ENCODE data around the gene GNB1L. TPM values are rescaled to one million over a fixed set of nuclear protein-coding genes. Genes with fewer than 3 reads are reported as not detected.

GNB1L gene
- total and polyA plus RNA-seq, 2 donors, result 11.2 to 15.4 TPM

GRCh38 chr22:19891317-19892256, 36.9 kb upstream of the GNB1L start:
- H3K27ac ChIP-seq (ENCODE audit: low read depth in 1 of 2, low read length in 1 of 2), result peak overlapping the region; percentile 100
- no peaks in the 10 kb centered on the region for H3K9me3 ChIP-seq (ENCODE audit: control insufficient read depth in 2 of 2, insufficient read depth in 1 of 2, low read length in 1 of 2)
- DNase-seq (ENCODE audit: low read depth in 6 of 9, low spot score in 9 of 9), result peak; percentile 79 to 98 (median 92)
- H3K36me3 ChIP-seq (ENCODE audit: control insufficient read depth in 2 of 2, insufficient read depth in 2 of 2, low read length in 1 of 2), result peaks cover 0 to 3% of the 10 kb centered on the region in 2 donors
- 2% methylated on average over 32 of the region's 32 CpGs for WGBS
- H3K4me1 ChIP-seq (ENCODE audit: control insufficient read depth in 2 of 2, insufficient read depth in 2 of 2, low read length in 2 of 2), result peaks cover 77 to 100% of the 10 kb centered on the region in 2 donors
- peak overlapping the region; percentile 31 to 41 for H3K4me3 ChIP-seq (ENCODE audit: low read length in 2 of 2)
- no peaks in the 10 kb centered on the region for H3K27me3 ChIP-seq (ENCODE audit: control insufficient read depth in 2 of 2, insufficient read depth in 1 of 2, low read length in 1 of 2)

GRCh38 chr22:19890502-19891316, 36.0 kb upstream of the GNB1L start:
- Histone ChIP-seq H3K4me3 (ENCODE audit: low read length in 2 of 2) (peak overlapping the region; percentile 31 to 41), H3K36me3 (ENCODE audit: control insufficient read depth in 2 of 2, insufficient read depth in 2 of 2, low read length in 1 of 2) (peaks cover 0 to 3% of the 10 kb centered on the region in 2 donors), H3K9me3 (ENCODE audit: control insufficient read depth in 2 of 2, insufficient read depth in 1 of 2, low read length in 1 of 2) (no peaks in the 10 kb centered on the region), H3K27ac (ENCODE audit: low read depth in 1 of 2, low read length in 1 of 2) (peak overlapping the region; percentile 100), H3K27me3 (ENCODE audit: control insufficient read depth in 2 of 2, insufficient read depth in 1 of 2, low read length in 1 of 2) (no peaks in the 10 kb centered on the region), H3K4me1 (ENCODE audit: control insufficient read depth in 2 of 2, insufficient read depth in 2 of 2, low read length in 2 of 2) (peaks cover 78 to 100% of the 10 kb centered on the region in 2 donors)
- 48% methylated on average over 20 of the region's 20 CpGs for WGBS
- peak in 1 of 9 donors; percentile 67 for DNase-seq (ENCODE audit: low read depth in 6 of 9, low spot score in 9 of 9)

GRCh38 chr22:19889951-19890350, 35.3 kb upstream of the GNB1L start:
- H3K4me3 ChIP-seq (ENCODE audit: low read length in 2 of 2), result no peak overlapping the region
- H3K36me3 ChIP-seq (ENCODE audit: control insufficient read depth in 2 of 2, insufficient read depth in 2 of 2, low read length in 1 of 2), result peaks cover 0 to 3% of the 10 kb centered on the region in 2 donors
- peaks cover 77 to 100% of the 10 kb centered on the region in 2 donors for H3K4me1 ChIP-seq (ENCODE audit: control insufficient read depth in 2 of 2, insufficient read depth in 2 of 2, low read length in 2 of 2)
- H3K9me3 ChIP-seq (ENCODE audit: control insufficient read depth in 2 of 2, insufficient read depth in 1 of 2, low read length in 1 of 2), result peaks cover 0 to 5% of the 10 kb centered on the region in 2 donors
- no peaks in the 10 kb centered on the region for H3K27me3 ChIP-seq (ENCODE audit: control insufficient read depth in 2 of 2, insufficient read depth in 1 of 2, low read length in 1 of 2)
- WGBS, result 91% methylated on average over 9 of the region's 9 CpGs
- peak in 1 of 9 donors; percentile 44 for DNase-seq (ENCODE audit: low read depth in 6 of 9, low spot score in 9 of 9)
- H3K27ac ChIP-seq (ENCODE audit: low read depth in 1 of 2, low read length in 1 of 2), result peak overlapping the region; percentile 100

- 96% methylated on average over 17 of the region's 17 CpGs for WGBS
- DNase-seq (ENCODE audit: low read depth in 6 of 9, low spot score in 9 of 9), result no peak
- Histone ChIP-seq H3K27ac (ENCODE audit: low read depth in 1 of 2, low read length in 1 of 2) (no peak overlapping the region), H3K9me3 (ENCODE audit: control insufficient read depth in 2 of 2, insufficient read depth in 1 of 2, low read length in 1 of 2) (peaks cover 0 to 5% of the 10 kb centered on the region in 2 donors), H3K36me3 (ENCODE audit: control insufficient read depth in 2 of 2, insufficient read depth in 2 of 2, low read length in 1 of 2) (no peaks in the 10 kb centered on the region), H3K4me3 (ENCODE audit: low read length in 2 of 2) (no peak overlapping the region), H3K27me3 (ENCODE audit: control insufficient read depth in 2 of 2, insufficient read depth in 1 of 2, low read length in 1 of 2) (no peaks in the 10 kb centered on the region), H3K4me1 (ENCODE audit: control insufficient read depth in 2 of 2, insufficient read depth in 2 of 2, low read length in 2 of 2) (peaks cover 69 to 95% of the 10 kb centered on the region in 2 donors)
Observed at GRCh38 chr22:19888131-19888746, 33.6 kb upstream of the GNB1L start.

- H3K4me1 ChIP-seq (ENCODE audit: control insufficient read depth in 2 of 2, insufficient read depth in 2 of 2, low read length in 2 of 2), result peaks cover 62 to 91% of the 10 kb centered on the region in 2 donors
Observed at GRCh38 chr22:19887256-19887985, 32.7 kb upstream of the GNB1L start.

GRCh38 chr22:19886605-19887255, 32.1 kb upstream of the GNB1L start:
- peak in 1 of 9 donors; percentile 75 for DNase-seq (ENCODE audit: low read depth in 6 of 9, low spot score in 9 of 9)
- H3K9me3 ChIP-seq (ENCODE audit: control insufficient read depth in 2 of 2, insufficient read depth in 1 of 2, low read length in 1 of 2), result peaks cover 0 to 5% of the 10 kb centered on the region in 2 donors
- H3K27me3 ChIP-seq (ENCODE audit: control insufficient read depth in 2 of 2, insufficient read depth in 1 of 2, low read length in 1 of 2), result no peaks in the 10 kb centered on the region
- H3K4me1 ChIP-seq (ENCODE audit: control insufficient read depth in 2 of 2, insufficient read depth in 2 of 2, low read length in 2 of 2), result peaks cover 57 to 87% of the 10 kb centered on the region in 2 donors
- H3K36me3 ChIP-seq (ENCODE audit: control insufficient read depth in 2 of 2, insufficient read depth in 2 of 2, low read length in 1 of 2), result no peaks in the 10 kb centered on the region
- no peak overlapping the region for H3K4me3 ChIP-seq (ENCODE audit: low read length in 2 of 2)
- 46% methylated on average over 12 of the region's 12 CpGs for WGBS
- peak overlapping the region; percentile 83 to 91 for H3K27ac ChIP-seq (ENCODE audit: low read depth in 1 of 2, low read length in 1 of 2)

More at GRCh38 chr22:19887256-19887985, 32.7 kb upstream of the GNB1L start:
- Histone ChIP-seq H3K27ac (ENCODE audit: low read depth in 1 of 2, low read length in 1 of 2) (peak overlapping the region; percentile 55 to 91), H3K27me3 (ENCODE audit: control insufficient read depth in 2 of 2, insufficient read depth in 1 of 2, low read length in 1 of 2) (no peaks in the 10 kb centered on the region), H3K9me3 (ENCODE audit: control insufficient read depth in 2 of 2, insufficient read depth in 1 of 2, low read length in 1 of 2) (peaks cover 0 to 5% of the 10 kb centered on the region in 2 donors), H3K4me3 (ENCODE audit: low read length in 2 of 2) (no peak overlapping the region), H3K36me3 (ENCODE audit: control insufficient read depth in 2 of 2, insufficient read depth in 2 of 2, low read length in 1 of 2) (no peaks in the 10 kb centered on the region)
- DNase-seq (ENCODE audit: low read depth in 6 of 9, low spot score in 9 of 9), result no peak
- WGBS, result 89% methylated on average over 16 of the region's 16 CpGs

- DNase-seq (ENCODE audit: low read depth in 6 of 9, low spot score in 9 of 9), result no peak
- Histone ChIP-seq H3K9me3 (ENCODE audit: control insufficient read depth in 2 of 2, insufficient read depth in 1 of 2, low read length in 1 of 2) (peaks cover 0 to 5% of the 10 kb centered on the region in 2 donors), H3K27me3 (ENCODE audit: control insufficient read depth in 2 of 2, insufficient read depth in 1 of 2, low read length in 1 of 2) (no peaks in the 10 kb centered on the region), H3K27ac (ENCODE audit: low read depth in 1 of 2, low read length in 1 of 2) (peak overlapping the region; percentile 83 to 91), H3K4me3 (ENCODE audit: low read length in 2 of 2) (no peak overlapping the region), H3K4me1 (ENCODE audit: control insufficient read depth in 2 of 2, insufficient read depth in 2 of 2, low read length in 2 of 2) (peaks cover 52 to 81% of the 10 kb centered on the region in 2 donors), H3K36me3 (ENCODE audit: control insufficient read depth in 2 of 2, insufficient read depth in 2 of 2, low read length in 1 of 2) (no peaks in the 10 kb centered on the region)
- WGBS, result 89% methylated on average over 15 of the region's 15 CpGs
Observed at GRCh38 chr22:19885841-19886592, 31.3 kb upstream of the GNB1L start.

All from thymus (tissue), 11 donors.